Measurements from ENCODE around the gene NDUFA13.

Gene NDUFA13

GRCh38 chr19:19515642-19516519, at the start of gene NDUFA13:
Gene NDUFA13, plus strand, starts transcription at chr19:19516225. Its CDS starts 14 bp downstream, at chr19:19516239.
- intact Hi-C loops (cut with DNase I): no loop called here

GRCh38 chr19:19468424-19469050, 47.5 kb upstream of the NDUFA13 start:
- intact Hi-C loops (cut with DNase I): no loop called here
- no peak for DNase-seq

More at GRCh38 chr19:19515642-19516519, at the start of gene NDUFA13:
- DNase-seq: peak; percentile 83 to 98 (median 92)

- intact Hi-C loops (cut with DNase I): loop anchor here (10.0 kb wide), 1 partner anchor 46 kb away; no protein-coding TSS in a partner anchor
Observed at GRCh38 chr19:19470579-19470978, 45.4 kb upstream of the NDUFA13 start.

GRCh38 chr19:19471682-19472081, 44.3 kb upstream of the NDUFA13 start:
- intact Hi-C loops (cut with DNase I): loop anchor here (10.0 kb wide), 1 partner anchor 47 kb away; no protein-coding TSS in a partner anchor
- peak in 1 of 10 donors; percentile 25 for DNase-seq

More at GRCh38 chr19:19470579-19470978, 45.4 kb upstream of the NDUFA13 start:
- DNase-seq: no peak

- intact Hi-C loops (cut with DNase I): loop anchor here (10.0 kb wide), 1 partner anchor 47 kb away; no protein-coding TSS in a partner anchor
- peak in 1 of 10 donors; percentile 9 for DNase-seq
Observed at GRCh38 chr19:19472106-19472505, 43.9 kb upstream of the NDUFA13 start.

DNA sequence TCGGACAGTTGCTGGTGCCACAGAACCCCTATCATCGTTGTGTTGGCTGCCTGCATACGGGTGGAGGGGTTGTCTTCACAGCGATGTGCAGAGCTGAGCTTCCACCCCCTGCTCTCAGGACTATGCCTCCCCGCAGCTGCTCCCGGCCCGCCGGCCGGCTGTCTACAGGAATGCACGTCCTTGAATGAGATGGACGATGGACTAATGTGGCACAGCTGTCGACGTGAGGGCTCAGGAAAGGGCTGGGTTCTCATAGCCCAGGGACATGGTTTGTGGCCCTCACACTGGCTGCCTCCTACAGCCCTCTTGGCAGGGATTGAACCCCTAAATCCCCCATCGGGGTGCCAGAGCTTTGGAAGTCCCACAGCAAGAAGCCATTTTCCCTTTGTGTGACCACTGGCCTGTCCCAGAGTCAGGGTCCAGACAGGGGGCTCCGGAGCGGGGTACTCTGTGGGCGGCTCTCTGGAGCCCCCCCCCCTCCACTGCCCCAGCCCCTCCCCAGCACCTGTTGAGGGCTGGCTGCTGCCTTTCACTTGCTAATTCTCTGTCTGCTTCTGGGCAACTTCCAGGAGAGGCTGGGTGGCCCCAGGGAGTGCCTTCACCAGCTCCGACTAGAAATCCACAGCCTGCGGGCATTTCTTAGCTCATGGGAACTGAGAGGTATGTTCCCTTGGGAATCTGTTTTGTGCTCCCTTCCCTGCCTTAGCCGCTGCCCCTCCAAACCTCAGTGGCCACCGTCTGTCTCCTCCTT, 40.8 kb upstream of the NDUFA13 start:
- peak in 1 of 10 donors; percentile 52 for DNase-seq
- intact Hi-C loops (cut with DNase I): loop anchor here (10.0 kb wide), 1 partner anchor 50 kb away; no protein-coding TSS in a partner anchor

- peak in 1 of 10 donors; percentile 86 for DNase-seq
- intact Hi-C loops (cut with DNase I): loop anchor here (10.0 kb wide), 1 partner anchor 51 kb away; no protein-coding TSS in a partner anchor
Observed at GRCh38 chr19:19475849-19476828, 39.9 kb upstream of the NDUFA13 start.

- intact Hi-C loops (cut with DNase I): loop anchor here (10.0 kb wide), 1 partner anchor 53 kb away; no protein-coding TSS in a partner anchor
- DNase-seq: peak in 1 of 10 donors; percentile 32
Observed at GRCh38 chr19:19477705-19478383, 38.2 kb upstream of the NDUFA13 start.

GRCh38 chr19:19480688-19481087, 35.3 kb upstream of the NDUFA13 start:
- peak in 1 of 10 donors; percentile 32 for DNase-seq
- intact Hi-C loops (cut with DNase I): no loop called here

DNA sequence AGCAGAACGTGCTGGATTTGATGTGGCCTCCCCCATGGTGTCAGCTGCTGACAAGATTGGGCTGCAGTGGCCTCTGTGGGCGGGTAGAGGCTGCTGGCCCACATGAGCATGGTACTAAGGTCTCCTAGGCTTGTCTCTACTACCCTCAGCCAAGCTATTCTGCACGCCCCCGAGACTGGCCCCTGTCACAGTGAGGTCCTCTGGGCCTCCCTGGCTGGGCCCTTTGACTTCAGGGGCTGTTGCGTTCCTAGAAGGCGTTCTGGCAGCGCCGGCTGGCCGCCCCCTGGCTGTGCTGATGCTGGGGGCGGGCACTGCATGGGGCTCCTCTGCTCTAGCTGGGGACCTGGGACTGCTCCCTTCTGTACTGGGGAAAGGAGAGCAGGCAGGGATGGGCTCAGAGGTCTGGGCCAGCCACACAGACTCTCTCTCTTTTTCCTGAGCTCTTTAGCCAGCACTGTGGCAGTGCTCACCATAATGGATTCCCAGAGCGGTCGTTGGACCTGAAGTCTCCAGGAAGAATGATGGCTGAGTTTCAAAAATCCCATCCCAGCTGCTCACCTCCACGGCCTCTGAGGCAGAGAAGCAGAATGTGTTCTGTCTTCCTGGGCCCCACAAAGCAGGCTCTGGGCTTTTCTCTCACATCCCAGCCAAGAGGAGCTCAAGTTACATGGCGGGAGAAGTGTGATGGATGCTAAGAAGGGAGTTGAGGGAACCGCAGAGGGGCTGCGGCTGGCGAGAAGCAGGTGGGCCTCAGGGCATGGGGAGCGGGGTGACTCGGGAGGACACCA, 33.0 kb upstream of the NDUFA13 start:
- DNase-seq: peak in 1 of 10 donors; percentile 74
- intact Hi-C loops (cut with DNase I): no loop called here

DNA sequence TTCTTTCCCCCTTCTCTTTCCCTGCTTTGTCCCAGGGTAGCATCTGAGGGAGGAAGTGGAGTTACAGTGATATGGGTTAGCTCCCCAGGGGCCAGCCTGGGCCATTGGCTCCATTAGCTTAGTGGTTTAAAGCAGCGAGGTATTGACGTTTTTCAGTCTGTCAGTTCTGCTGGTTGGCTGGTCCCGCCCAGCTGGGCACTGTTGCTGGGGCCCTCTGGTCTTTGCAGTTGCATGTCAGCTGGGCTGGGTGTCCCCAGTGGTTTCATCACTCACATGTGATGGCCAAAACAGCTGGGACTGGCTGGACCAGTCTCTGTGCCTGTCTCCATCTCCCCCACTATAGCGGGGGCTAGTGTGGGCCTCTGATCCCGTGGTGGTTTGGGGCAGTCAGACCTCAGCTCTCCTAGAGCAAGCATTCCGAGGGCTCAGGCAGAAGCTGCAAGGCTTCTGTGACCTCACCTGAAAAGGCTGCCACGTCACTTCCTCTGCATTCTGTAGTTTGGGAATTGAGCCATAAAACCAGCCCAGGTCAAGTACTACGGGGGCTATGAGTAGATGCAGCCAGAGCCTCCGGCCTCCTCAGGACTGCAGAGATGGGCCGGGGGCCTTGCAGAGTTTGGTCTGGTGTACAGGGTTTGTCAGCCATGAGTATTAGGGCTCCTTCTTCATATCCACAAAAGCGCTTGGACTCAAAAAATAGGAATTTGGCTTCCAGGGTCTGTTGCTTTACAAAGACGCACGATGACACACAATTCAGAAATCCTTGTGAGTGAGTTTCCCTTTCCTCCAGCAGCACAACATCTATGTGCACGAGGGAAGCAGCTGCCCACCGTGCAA, 30.6 kb upstream of the NDUFA13 start:
- intact Hi-C loops (cut with DNase I): no loop called here

DNA sequence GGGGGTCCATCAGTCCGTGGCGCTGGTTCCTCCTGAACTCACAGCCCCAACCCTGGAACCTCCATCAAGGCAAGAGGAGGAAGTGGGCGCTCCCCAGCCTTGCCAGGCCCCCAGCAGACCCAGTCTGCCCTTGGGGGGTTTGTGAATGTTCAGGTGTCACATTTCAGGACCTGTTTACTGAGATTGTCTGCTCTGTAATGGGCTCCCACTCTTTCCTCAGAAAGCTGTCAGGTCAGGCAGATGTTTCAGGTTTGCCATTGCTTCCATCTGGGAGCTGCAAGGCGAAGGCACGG, 30.1 kb upstream of the NDUFA13 start:
- no peak for DNase-seq
- intact Hi-C loops (cut with DNase I): no loop called here

More for the DNA sequence above, 30.6 kb upstream of the NDUFA13 start:
- peak in 1 of 10 donors; percentile 62 for DNase-seq

DNA sequence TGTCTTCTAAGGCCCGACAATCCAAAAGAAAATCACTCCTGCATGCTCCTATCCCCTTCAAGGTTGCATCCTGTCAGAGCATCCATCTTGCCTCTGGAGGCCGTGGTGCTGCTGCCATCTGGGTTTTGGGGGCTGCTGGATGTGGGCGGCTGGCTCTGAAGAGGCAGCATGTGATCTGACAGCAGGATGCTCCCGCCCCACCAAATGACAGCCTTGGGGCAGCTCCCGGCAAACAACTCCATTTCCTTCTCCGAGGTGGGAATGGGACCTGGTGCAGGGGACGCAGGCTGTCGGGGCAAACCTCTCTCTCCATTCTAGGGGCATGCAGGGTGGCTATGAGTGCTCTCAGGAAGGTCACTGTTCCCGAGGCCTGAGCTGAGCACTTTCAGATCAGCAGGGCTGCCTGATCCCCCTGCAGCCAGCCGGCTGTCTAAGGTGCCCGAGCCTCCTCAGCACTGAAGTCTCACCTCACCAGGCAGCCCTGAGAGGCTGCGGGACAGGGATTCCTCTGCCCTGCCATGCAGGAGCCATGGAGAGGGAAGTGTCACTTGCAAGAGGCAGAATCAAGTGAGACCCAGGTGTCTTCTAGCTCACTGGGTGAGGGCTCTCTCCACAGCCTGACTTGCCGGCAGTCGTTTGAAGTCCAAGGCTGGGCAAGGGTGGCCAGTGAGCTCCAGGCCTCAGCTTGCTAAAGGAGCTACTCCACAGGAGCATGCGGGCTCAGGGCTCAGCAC, 29.5 kb upstream of the NDUFA13 start:
- peak in 1 of 10 donors; percentile 73 for DNase-seq
- intact Hi-C loops (cut with DNase I): no loop called here

GRCh38 chr19:19487077-19487949, 28.7 kb upstream of the NDUFA13 start:
- intact Hi-C loops (cut with DNase I): no loop called here
- DNase-seq: peak in 1 of 10 donors; percentile 67

All from posterior cingulate gyrus (tissue), 11 donors.